Activated naive CD4-positive, alpha-beta T cell treated with anti-CD3 and anti-CD28 coated beads for 36 hours (primary cell): ENCODE measurements around the gene CHMP6. TPM values are rescaled to one million over a fixed set of nuclear protein-coding genes. Genes with fewer than 3 reads are reported as not detected.

Experiments used
- CTCF ChIA-PET: fragments of 350-600 bp; sonication (Branson Sonifier 250); formaldehyde crosslinking; loops from one replicate; lab custom pipeline; 2021; ENCODE audit warnings: antibody characterized with exemption; lab: Charles Lee
- DNase-seq: peaks from one replicate; pipeline ENCODE4 v3.0.0-alpha.2; 2020
- H3K27ac Mint-ChIP-seq: one replicate; pipeline ENCODE4 v1.8.0; 2021; ENCODE audit warnings: mild to moderate bottlenecking, mixed read lengths
- H3K27me3 Mint-ChIP-seq: one replicate; pipeline ENCODE4 v1.8.0; 2021; ENCODE audit warnings: low read depth, mixed read lengths
- H3K36me3 Mint-ChIP-seq: one replicate; pipeline ENCODE4 v1.8.0; 2021; ENCODE audit warnings: low read depth, mixed read lengths
- H3K4me1 Mint-ChIP-seq: one replicate; pipeline ENCODE4 v1.8.0; 2021; ENCODE audit warnings: low read depth, mixed read lengths
- H3K4me3 Mint-ChIP-seq: one replicate; pipeline ENCODE4 v1.8.0; 2021; ENCODE audit warnings: mild to moderate bottlenecking, moderate library complexity, mixed read lengths
- H3K9me3 Mint-ChIP-seq: one replicate; pipeline ENCODE4 v1.8.0; 2021; ENCODE audit warnings: mixed read lengths
- intact Hi-C: fragments of 100-400 bp; cut with micrococcal nuclease; formaldehyde crosslinking; loops from one replicate; pipeline ENCODE4 v1.15.1; 2023
- total RNA-seq, 2 experiments: library from RNA; stranded (reverse); gene quantifications; one replicate each; pipeline ENCODE4 v1.2.3, GENCODE V29; 2021

The CHMP6 gene
- 10 to 100 TPM; 10.1 to 10.6 TPM for total RNA-seq

- Mint-ChIP-seq H3K4me1 (peaks cover 12% of the 10 kb centered on the region), H3K36me3 (peaks cover 3% of the 10 kb centered on the region), H3K4me3 (peak within 1 kb of the TSS; percentile 73), H3K27ac (peak within 1 kb of the TSS; percentile 65), H3K9me3 (no peaks in the 10 kb centered on the region), H3K27me3 (no peaks in the 10 kb centered on the region)
- DNase-seq, result peak; percentile 60
- CTCF ChIA-PET, result interaction anchor here (0.6 to 1.0 kb wide), 2 partner anchors 22 to 123 kb away, joined by 3 read pairs; no protein-coding TSS in a partner anchor
- intact Hi-C loops, result loop anchor here (1.0 kb wide), 1 partner anchor 106 kb away; no protein-coding TSS in a partner anchor
Observed at GRCh38 chr17:80991645-80992076, at the start of gene CHMP6. Gene CHMP6, plus strand, starts transcription at chr17:80991841. Its CDS starts 78 bp downstream, at chr17:80991919.

DNA sequence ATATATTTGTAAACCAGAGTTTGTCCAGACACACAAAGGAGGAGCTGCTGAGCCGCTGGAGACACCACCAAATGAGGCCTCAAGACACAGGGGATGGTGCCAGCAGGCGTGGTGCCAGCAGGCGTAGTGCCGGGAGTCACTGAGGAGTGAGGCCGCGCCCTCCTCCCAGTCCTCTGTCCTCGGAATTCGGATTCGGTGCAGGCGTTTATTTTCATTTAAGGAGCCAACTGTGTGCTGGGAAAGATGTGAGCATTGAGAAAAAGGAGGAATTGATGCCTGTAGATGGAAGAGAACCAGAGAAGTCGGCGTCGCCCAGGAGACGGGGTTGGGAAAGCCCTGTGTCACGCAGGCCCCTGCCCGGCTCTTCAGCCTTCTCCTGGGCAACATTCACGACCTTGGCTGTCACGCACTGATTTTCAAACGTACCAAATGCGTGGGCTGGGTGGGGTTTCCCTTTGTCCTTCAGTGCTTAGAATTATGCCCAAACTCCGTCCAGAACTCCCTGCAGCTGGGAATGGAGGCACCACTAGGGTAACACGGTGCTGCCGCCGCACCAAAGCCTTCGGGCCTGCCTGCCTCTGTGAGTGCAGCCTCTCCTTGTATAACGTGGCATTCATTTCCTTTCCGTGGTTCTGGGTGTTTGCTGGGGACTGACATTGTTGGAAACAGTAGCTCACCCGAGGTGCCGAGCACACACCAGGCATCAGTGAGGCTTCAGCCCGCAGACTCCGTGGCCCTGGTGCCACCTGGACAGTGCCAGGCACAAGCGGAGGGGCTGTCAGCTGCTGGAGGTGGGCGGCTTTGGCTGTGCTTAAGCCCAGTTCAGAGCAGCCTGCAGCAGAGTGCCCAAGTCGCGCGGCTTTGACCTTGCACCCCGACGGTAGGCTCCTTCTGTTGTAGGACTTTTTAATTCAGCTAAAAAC, 49.0 kb upstream of the CHMP6 start:
- intact Hi-C loops, result no loop called here
- Mint-ChIP-seq H3K27me3 (no peaks in the 10 kb centered on the region), H3K9me3 (no peaks in the 10 kb centered on the region), H3K4me1 (peaks cover 19% of the 10 kb centered on the region), H3K27ac (no peak overlapping the region), H3K4me3 (no peak overlapping the region), H3K36me3 (peaks cover 26% of the 10 kb centered on the region)
- CTCF ChIA-PET, result no interaction called here
- no peak for DNase-seq

DNA sequence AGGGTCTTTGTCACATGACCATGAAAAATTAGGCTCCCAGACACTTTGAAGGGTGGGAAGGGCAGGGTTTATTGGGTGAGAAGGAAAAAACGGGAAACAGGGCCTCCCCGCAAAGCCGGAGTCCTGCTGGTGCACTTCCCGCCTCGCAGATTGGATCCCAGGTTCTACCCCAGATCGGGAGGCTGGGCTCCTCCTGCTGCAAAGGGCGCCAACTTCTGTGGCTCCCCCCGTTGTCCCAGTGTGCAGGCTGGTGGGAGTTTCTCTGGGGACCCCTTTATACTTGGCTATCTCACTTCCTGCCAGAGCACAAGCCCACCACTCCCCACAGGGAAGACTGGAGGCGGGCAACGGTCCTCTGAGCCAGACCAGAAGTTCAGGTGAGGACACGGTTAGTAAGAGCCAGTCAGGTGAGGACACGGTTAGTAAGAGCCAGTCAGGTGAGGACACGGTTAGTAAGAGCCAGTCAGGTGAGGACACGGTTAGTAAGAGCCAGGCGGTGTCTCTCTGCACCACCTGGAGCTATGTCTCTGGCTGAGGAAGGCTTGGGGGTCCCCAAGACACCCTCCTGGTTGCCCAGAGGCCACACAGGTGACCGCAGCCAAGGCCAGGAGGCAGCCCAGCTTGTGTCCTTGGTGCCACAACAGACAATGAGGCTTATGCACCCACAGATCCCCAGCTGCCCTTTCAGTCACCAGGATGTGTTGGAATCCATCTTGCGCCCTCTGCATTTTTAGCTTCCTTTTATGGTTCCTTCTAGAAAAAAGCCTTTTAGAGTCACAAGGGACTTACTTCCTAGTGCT, 48.1 kb upstream of the CHMP6 start:
- CTCF ChIA-PET, result no interaction called here
- Mint-ChIP-seq H3K27me3 (no peaks in the 10 kb centered on the region), H3K27ac (no peak overlapping the region), H3K9me3 (no peaks in the 10 kb centered on the region), H3K36me3 (peaks cover 23% of the 10 kb centered on the region), H3K4me1 (peaks cover 12% of the 10 kb centered on the region), H3K4me3 (no peak overlapping the region)
- no peak for DNase-seq
- intact Hi-C loops, result no loop called here

DNA sequence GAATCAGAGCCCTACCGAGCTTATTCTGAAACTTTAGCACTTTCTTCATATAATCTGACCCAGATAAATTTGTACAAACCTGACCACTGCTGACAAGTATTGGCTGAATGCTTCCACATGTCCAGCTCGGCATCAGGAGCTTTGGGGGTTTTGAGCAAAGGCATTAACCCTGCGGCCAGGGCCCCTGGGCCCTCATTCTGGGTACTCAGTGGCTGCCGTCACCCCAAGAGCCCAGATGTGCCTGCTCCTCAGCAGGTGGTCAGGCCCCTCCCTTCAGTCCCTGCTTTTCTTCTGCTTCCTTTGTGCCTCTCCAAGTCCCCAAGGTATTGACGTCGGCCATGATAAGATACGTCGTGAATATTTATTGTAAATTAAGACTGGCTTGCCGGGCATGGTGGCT, 47.3 kb upstream of the CHMP6 start:
- Mint-ChIP-seq H3K27me3 (no peaks in the 10 kb centered on the region), H3K9me3 (no peaks in the 10 kb centered on the region), H3K36me3 (peaks cover 23% of the 10 kb centered on the region), H3K27ac (no peak overlapping the region), H3K4me3 (no peak overlapping the region), H3K4me1 (peaks cover 4% of the 10 kb centered on the region)
- CTCF ChIA-PET, result no interaction called here
- intact Hi-C loops, result no loop called here
- no peak for DNase-seq

GRCh38 chr17:80945736-80946135, 45.9 kb upstream of the CHMP6 start:
- no peak for DNase-seq
- H3K36me3 Mint-ChIP-seq, result peaks cover 22% of the 10 kb centered on the region
- H3K4me1 Mint-ChIP-seq, result no peaks in the 10 kb centered on the region
- no peak overlapping the region for H3K27ac Mint-ChIP-seq
- CTCF ChIA-PET, result no interaction called here
- H3K27me3 Mint-ChIP-seq, result no peaks in the 10 kb centered on the region
- intact Hi-C loops, result no loop called here
- H3K9me3 Mint-ChIP-seq, result no peaks in the 10 kb centered on the region
- no peak overlapping the region for H3K4me3 Mint-ChIP-seq

DNA sequence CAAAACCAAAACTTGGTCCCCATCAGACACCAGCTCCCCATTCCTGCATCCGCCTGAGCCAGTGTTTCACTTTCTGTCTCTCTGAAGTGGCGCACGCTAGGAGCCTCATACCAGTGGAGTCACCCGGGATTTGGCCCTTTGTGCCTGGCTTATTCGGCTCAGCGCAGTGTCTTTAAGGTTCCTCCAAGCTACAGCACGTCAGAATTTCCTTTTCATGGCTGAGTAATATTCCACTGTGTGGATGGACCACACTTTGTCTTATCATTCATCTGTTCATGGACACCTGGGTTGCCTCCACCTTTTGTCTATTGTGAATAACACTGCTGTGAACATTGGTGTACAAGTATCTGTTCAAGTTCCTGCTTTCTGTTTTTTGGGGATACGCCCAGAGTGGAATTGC, 45.2 kb upstream of the CHMP6 start:
- H3K27ac Mint-ChIP-seq, result no peak overlapping the region
- H3K9me3 Mint-ChIP-seq, result no peaks in the 10 kb centered on the region

GRCh38 chr17:80947200-80947940, 44.3 kb upstream of the CHMP6 start:
- no peaks in the 10 kb centered on the region for H3K4me1 Mint-ChIP-seq
- H3K27me3 Mint-ChIP-seq, result no peaks in the 10 kb centered on the region
- no peaks in the 10 kb centered on the region for H3K9me3 Mint-ChIP-seq
- intact Hi-C loops, result no loop called here
- no peak overlapping the region for H3K27ac Mint-ChIP-seq
- CTCF ChIA-PET, result no interaction called here
- DNase-seq, result no peak
- no peak overlapping the region for H3K4me3 Mint-ChIP-seq
- peaks cover 19% of the 10 kb centered on the region for H3K36me3 Mint-ChIP-seq

More for the DNA sequence above, 45.2 kb upstream of the CHMP6 start:
- peaks cover 22% of the 10 kb centered on the region for H3K36me3 Mint-ChIP-seq
- H3K4me1 Mint-ChIP-seq, result no peaks in the 10 kb centered on the region
- H3K27me3 Mint-ChIP-seq, result no peaks in the 10 kb centered on the region
- intact Hi-C loops, result no loop called here
- CTCF ChIA-PET, result no interaction called here
- DNase-seq, result no peak
- no peak overlapping the region for H3K4me3 Mint-ChIP-seq

DNA sequence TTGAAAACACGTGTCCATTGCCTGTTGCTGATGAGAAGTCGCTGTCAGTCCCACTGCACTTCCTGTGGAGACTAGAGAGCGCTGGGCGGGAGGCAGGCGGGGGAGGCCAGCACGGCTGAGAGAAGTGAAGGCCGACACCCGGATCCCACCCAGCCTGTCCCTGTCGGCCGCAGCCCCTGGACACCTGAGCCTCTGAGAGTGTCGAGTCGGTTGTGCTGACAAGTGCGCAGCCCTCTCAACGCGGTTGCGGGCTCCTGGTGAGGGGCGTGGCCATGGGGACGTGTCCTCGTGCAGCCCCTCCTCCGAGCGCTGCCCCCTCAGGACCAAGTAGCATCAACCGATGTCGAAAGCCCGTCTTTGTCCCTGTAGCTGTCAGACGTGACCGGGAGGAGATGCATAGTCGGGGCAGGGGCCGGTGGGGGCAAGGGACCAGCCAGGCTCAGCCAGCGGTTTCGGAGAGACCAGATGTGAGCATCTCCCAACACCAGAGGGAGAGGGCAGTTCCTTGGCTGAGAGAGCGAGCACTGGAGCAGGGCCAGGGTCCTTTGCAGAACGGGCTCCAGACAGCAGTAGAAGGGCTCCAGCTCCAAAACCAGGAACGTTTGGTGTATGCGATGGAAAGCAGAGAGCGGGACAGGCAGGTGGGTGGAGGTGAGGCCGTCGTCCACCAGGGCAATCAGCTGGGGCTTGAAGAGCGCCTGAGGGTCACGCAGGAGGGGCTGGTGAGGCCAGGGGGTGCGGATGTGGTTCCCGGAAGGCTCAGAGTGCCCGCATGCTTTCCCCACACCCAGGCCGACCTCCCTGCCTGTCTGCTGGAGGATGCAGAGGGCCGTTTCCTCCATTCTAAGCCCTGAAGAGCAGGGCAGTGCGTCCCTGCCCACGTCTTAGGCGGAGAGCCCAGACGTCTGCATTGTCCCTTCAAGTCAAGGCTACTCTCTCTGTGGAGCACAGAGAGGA, 43.3 kb upstream of the CHMP6 start:
- no peak for DNase-seq

GRCh38 chr17:80948976-80949450, 42.6 kb upstream of the CHMP6 start:
- CTCF ChIA-PET, result interaction anchor here (0.6 kb wide), 1 partner anchor 453 kb away, joined by 3 read pairs; no protein-coding TSS in a partner anchor
- peaks cover 18% of the 10 kb centered on the region for H3K36me3 Mint-ChIP-seq

More for the DNA sequence above, 43.3 kb upstream of the CHMP6 start:
- intact Hi-C loops, result no loop called here
- Mint-ChIP-seq H3K27ac (no peak overlapping the region), H3K4me3 (no peak overlapping the region), H3K27me3 (no peaks in the 10 kb centered on the region), H3K9me3 (no peaks in the 10 kb centered on the region), H3K36me3 (peaks cover 18% of the 10 kb centered on the region), H3K4me1 (no peaks in the 10 kb centered on the region)
- CTCF ChIA-PET, result interaction anchor here (0.6 kb wide), 1 partner anchor 452 kb away, joined by 3 read pairs; no protein-coding TSS in a partner anchor

GRCh38 chr17:80949451-80950421, 41.9 kb upstream of the CHMP6 start:
- no peaks in the 10 kb centered on the region for H3K9me3 Mint-ChIP-seq
- CTCF ChIA-PET, result no interaction called here
- no peak overlapping the region for H3K4me3 Mint-ChIP-seq
- intact Hi-C loops, result no loop called here
- peaks cover 19% of the 10 kb centered on the region for H3K36me3 Mint-ChIP-seq
- no peaks in the 10 kb centered on the region for H3K27me3 Mint-ChIP-seq
- no peak overlapping the region for H3K27ac Mint-ChIP-seq
- DNase-seq, result no peak
- no peaks in the 10 kb centered on the region for H3K4me1 Mint-ChIP-seq

More at GRCh38 chr17:80948976-80949450, 42.6 kb upstream of the CHMP6 start:
- no peak overlapping the region for H3K27ac Mint-ChIP-seq
- intact Hi-C loops, result no loop called here
- DNase-seq, result no peak
- no peak overlapping the region for H3K4me3 Mint-ChIP-seq
- H3K4me1 Mint-ChIP-seq, result no peaks in the 10 kb centered on the region
- H3K27me3 Mint-ChIP-seq, result no peaks in the 10 kb centered on the region
- no peaks in the 10 kb centered on the region for H3K9me3 Mint-ChIP-seq
